GM20000 (cell line): ENCODE data around the gene IFITM10.

ENCODE experiments used
- DNase-seq: peaks from one replicate; pipeline ENCODE4 v3.0.0; 2012; ENCODE audit warnings: low spot score
- CTCF ChIP-seq: IDR thresholded peaks from 2 replicates; pipeline ENCODE4 v1.5.1; 2012; ENCODE audit warnings: mild to moderate bottlenecking, control low read depth; ENCODE audit errors: extremely low read depth, missing control alignments

Gene IFITM10

GRCh38 chr11:1705126-1706052 lies 45.0 kb downstream of the IFITM10 start:
- no peak for DNase-seq
- TF ChIP-seq CTCF = no peak

GRCh38 chr11:1703146-1703545 lies 47.2 kb downstream of the IFITM10 start:
- no peak for DNase-seq
- TF ChIP-seq CTCF = no peak

GRCh38 chr11:1702506-1702905 lies 47.9 kb downstream of the IFITM10 start:
- TF ChIP-seq CTCF = no peak
- no peak for DNase-seq

GRCh38 chr11:1701091-1701807 lies 49.1 kb downstream of the IFITM10 start:
- DNase-seq = no peak
- no peak for TF ChIP-seq CTCF

GRCh38 chr11:1699771-1700170 lies 50.6 kb downstream of the IFITM10 start:
- no peak for DNase-seq
- TF ChIP-seq CTCF = no peak

GRCh38 chr11:1696608-1697570 lies 53.5 kb downstream of the IFITM10 start, which contains the start of gene KRTAP5-6:
Gene KRTAP5-6 (plus strand): TSS chr11:1697195. CDS start chr11:1697246, 51 bp downstream.
- TF ChIP-seq CTCF = no peak
- no peak for DNase-seq
